Endothelial cell of umbilical vein (primary cell): ENCODE data around the gene SLC12A3. TPM values are rescaled to one million over a fixed set of nuclear protein-coding genes. Genes with fewer than 3 reads are reported as not detected.

ENCODE experiments used
- BruUV-seq: library from RNA; stranded (reverse); fragments of 400-500 nt; replicated peaks from 2 replicates; lab custom pipeline; 2021; lab: Mats Ljungman, UMichigan
- CTCF ChIA-PET: fragments of 300-600, 350-600 bp; sonication (Branson Sonifier 250); formaldehyde crosslinking; loops from one replicate; lab custom pipeline; 2021; ENCODE audit warnings: antibody characterized with exemption, inconsistent platforms; lab: Charles Lee
- POLR2A ChIA-PET: fragments of 300-600, 350-600 bp; sonication (Branson Sonifier 250); formaldehyde crosslinking; loops from one replicate; lab custom pipeline; 2021; ENCODE audit warnings: antibody characterized with exemption, inconsistent platforms; lab: Charles Lee
- DNase-seq: peaks from one replicate; pipeline ENCODE4 v3.0.0-alpha.2; 2011; ENCODE audit warnings: low read depth, low spot score
- FAIRE-seq: peaks from 2 replicates; lab custom pipeline; 2011; peaks lifted over from hg19 to GRCh38; lab: Jason Lieb, UNC
- H2AFZ ChIP-seq: 2 replicates; pipeline ENCODE4 v1.6.0; 2012; ENCODE audit warnings: low read depth, low read length, control low read depth, inconsistent platforms
- H3K27ac ChIP-seq: 2 replicates; pipeline ENCODE4 v1.5.1; 2011; ENCODE audit warnings: low read depth, mild to moderate bottlenecking, control low read depth, low read length, moderate library complexity; ENCODE audit not compliant: insufficient read depth
- H3K27me3 ChIP-seq, 2 experiments: 2 replicates each; pipeline versions ENCODE4 v1.6.0 to v1.6.1; 2011; ENCODE audit warnings: low read length in 2 of 2, mixed read lengths in 1 of 2; ENCODE audit not compliant: control insufficient read depth in 2 of 2, insufficient read depth in 2 of 2
- H3K36me3 ChIP-seq, 2 experiments: 2 replicates in 1 of 2; 3 replicates in 1 of 2; pipeline ENCODE4 v1.5.1; 2011; ENCODE audit warnings: low read length in 2 of 2, mild to moderate bottlenecking in 1 of 2, moderate library complexity in 1 of 2; ENCODE audit not compliant: control insufficient read depth in 2 of 2, insufficient read depth in 2 of 2; ENCODE audit errors: extremely low read depth in 1 of 2
- H3K4me1 ChIP-seq: 3 replicates; pipeline ENCODE4 v1.5.1; 2011; ENCODE audit warnings: mild to moderate bottlenecking, low read length; ENCODE audit not compliant: control insufficient read depth, insufficient read depth; ENCODE audit errors: extremely low read depth
- H3K4me2 ChIP-seq: 2 replicates; pipeline ENCODE4 v1.6.1; 2011; ENCODE audit warnings: low read length, control low read depth, mixed read lengths; ENCODE audit not compliant: insufficient read depth
- H3K4me3 ChIP-seq, 3 experiments: fragments of 200-600 bp in 1 of 3; sonication (generic), shearing (Covaris generic) in 1 of 3; replicated peaks in 1 of 3; 2 replicates each; pipeline ENCODE4 v1.5.1; 2011 to 2016; ENCODE audit warnings: control low read depth in 3 of 3, low read length in 3 of 3, mild to moderate bottlenecking in 2 of 3, inconsistent platforms in 1 of 3, low read depth in 1 of 3, moderate library complexity in 1 of 3; ENCODE audit not compliant: insufficient read depth in 1 of 3
- H3K79me2 ChIP-seq: 2 replicates; pipeline ENCODE4 v1.6.0; 2012; ENCODE audit warnings: low read length, inconsistent platforms; ENCODE audit not compliant: control insufficient read depth, insufficient read depth
- H3K9ac ChIP-seq: replicated peaks from 2 replicates; pipeline ENCODE3; 2011; ENCODE audit warnings: low read length, control low read depth; ENCODE audit not compliant: insufficient read depth; ENCODE audit errors: extremely low read depth
- H3K9me1 ChIP-seq: replicated peaks from 3 replicates; pipeline ENCODE4 v1.6.0; 2011; ENCODE audit warnings: mild to moderate bottlenecking, low read length; ENCODE audit not compliant: control insufficient read depth, insufficient read depth; ENCODE audit errors: extremely low read depth
- H3K9me3 ChIP-seq: replicated peaks from 2 replicates; pipeline ENCODE4 v1.5.1; 2012; ENCODE audit warnings: low read length, inconsistent platforms; ENCODE audit not compliant: control insufficient read depth, insufficient read depth
- H4K20me1 ChIP-seq: replicated peaks from 2 replicates; pipeline ENCODE3; 2011; ENCODE audit warnings: mild to moderate bottlenecking, low read length; ENCODE audit not compliant: control insufficient read depth, insufficient read depth; ENCODE audit errors: extremely low read depth
- EZH2 ChIP-seq: IDR thresholded peaks from 2 replicates; pipeline ENCODE4 v1.6.1; 2012; ENCODE audit warnings: borderline replicate concordance, low read depth, mild to moderate bottlenecking, moderate library complexity, low read length, inconsistent platforms; ENCODE audit not compliant: severe bottlenecking
- FOS ChIP-seq: IDR thresholded peaks from 2 replicates; pipeline ENCODE4 v1.6.1; 2011; ENCODE audit warnings: mild to moderate bottlenecking, low read length, moderate library complexity, borderline replicate concordance; ENCODE audit not compliant: insufficient read depth
- GATA2 ChIP-seq: IDR thresholded peaks from 2 replicates; pipeline ENCODE4 v1.7.0; 2011; ENCODE audit warnings: low read depth, mild to moderate bottlenecking, moderate library complexity, mixed read lengths, low read length; ENCODE audit not compliant: insufficient read length, insufficient read depth
- JUN ChIP-seq: IDR thresholded peaks from 2 replicates; pipeline ENCODE4 v1.6.1; 2011; ENCODE audit warnings: borderline replicate concordance, low read depth; ENCODE audit not compliant: insufficient read length, insufficient read depth
- MYC ChIP-seq: IDR thresholded peaks from one replicate; pipeline ENCODE4 v1.6.1; 2011; ENCODE audit warnings: mild to moderate bottlenecking, low read depth, low read length
- POLR2A ChIP-seq: IDR thresholded peaks from 2 replicates; pipeline ENCODE4 v1.6.1; 2012; ENCODE audit warnings: low read depth, mild to moderate bottlenecking, control low read depth, low read length
- POLR2AphosphoS5 ChIP-seq: IDR thresholded peaks from 2 replicates; pipeline ENCODE4 v1.6.1; 2012; ENCODE audit warnings: low read depth, mild to moderate bottlenecking, control low read depth, low read length, moderate library complexity; ENCODE audit not compliant: insufficient read depth
- dilution Hi-C: fragments of 300-500 bp; cut with MboI; formaldehyde crosslinking; loops from one replicate; pipeline ENCODE4 v1.15.0; 2019; ENCODE audit warnings: low sequenced_read_pairs; ENCODE audit not compliant: extremely low pct_ligation_motif_present
- intact Hi-C: fragments of 100-400 bp; cut with micrococcal nuclease; formaldehyde crosslinking; loops from one replicate; pipeline ENCODE4 v1.10.0; 2022
- polyA plus RNA-seq, 4 experiments: library from polyadenylated mRNA; depleted of rRNA in 3 of 4; stranded (reverse) in 3 of 4; unstranded in 1 of 4; fragments of >200 nt; gene quantifications; 2 replicates each; pipeline versions ENCODE4 v1.2.1 to v1.2.3, GENCODE V29; 2011 to 2012; ENCODE audit warnings: missing spikeins in 1 of 4
- total RNA-seq: library from RNA; stranded (reverse); gene quantifications from 2 replicates; pipeline ENCODE4 v1.2.3, GENCODE V29; 2021
- TF ChIP-seq, protein P1 (sequence below): IDR thresholded peaks from 2 replicates; pipeline ENCODE4 v1.6.1; 2011; ENCODE audit not compliant: insufficient read depth, insufficient read length
- TF ChIP-seq, protein P2 (sequence below), 2 donors: IDR thresholded peaks; 1 replicate in 1 of 2; 2 replicates in 1 of 2; pipeline ENCODE4 v1.5.1; 2011; ENCODE audit warnings: low read length in 2 of 2, mild to moderate bottlenecking in 2 of 2, moderate library complexity in 2 of 2, control low read depth in 1 of 2, inconsistent platforms in 1 of 2, low read depth in 1 of 2; ENCODE audit not compliant: insufficient read depth in 1 of 2; ENCODE audit errors: extremely low read depth in 1 of 2

SLC12A3 gene
- total and polyA plus RNA-seq, 2 donors (not counting 3 experiments of a cell fraction or from before 2014, with no cell fraction given), result not detected

DNA sequence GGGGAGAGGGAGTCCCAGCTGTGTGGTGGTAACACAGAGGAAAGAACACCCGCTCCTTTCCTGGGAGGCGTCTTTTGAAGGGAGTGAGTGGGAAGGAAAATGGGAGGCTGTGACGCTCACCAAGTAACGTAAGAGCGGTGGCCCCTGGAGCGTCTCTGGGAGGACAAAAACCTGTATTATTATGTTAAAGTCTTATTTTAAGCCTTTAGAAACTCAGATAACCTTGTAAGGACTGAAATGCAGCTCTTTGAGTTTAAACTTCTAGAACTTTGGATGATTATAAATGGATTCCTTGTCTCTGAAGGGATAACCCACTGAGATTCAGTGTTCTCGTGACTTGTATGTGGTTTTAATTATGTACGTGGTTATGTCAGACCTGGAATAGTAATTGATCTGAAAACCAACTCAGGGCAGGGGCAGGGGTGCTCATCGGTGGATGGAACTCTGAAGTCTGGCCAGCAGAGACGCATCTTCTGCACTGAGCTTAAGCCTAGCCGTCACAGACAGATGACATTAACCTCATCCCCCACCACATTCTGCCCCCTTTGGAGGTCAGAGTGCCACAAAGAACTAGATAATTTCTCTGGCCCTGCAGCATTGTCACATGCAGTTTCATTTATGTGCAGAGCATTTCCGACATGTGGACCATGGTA is 41.8 kb upstream of the SLC12A3 start:
- no TSS peak for BruUV-seq

More for the DNA sequence above, 41.8 kb upstream of the SLC12A3 start:
- no peaks in the 10 kb centered on the region for H3K27me3 ChIP-seq
- no peaks in the 10 kb centered on the region for H3K79me2 ChIP-seq
- H3K9me3 ChIP-seq, result no peaks in the 10 kb centered on the region
- H4K20me1 ChIP-seq, result no peaks in the 10 kb centered on the region
- H3K27ac ChIP-seq, result no peak overlapping the region
- no peak overlapping the region for H3K4me2 ChIP-seq
- H2AFZ ChIP-seq, result no peak overlapping the region
- intact Hi-C loops, result no loop called here
- H3K36me3 ChIP-seq, result peaks cover 2 to 4% of the 10 kb centered on the region in 2 experiments
- ChIA-PET POLR2A (no interaction called here), CTCF (interaction anchor here (1.2 kb wide), 1 partner anchor 9 kb away, joined by 3 read pairs; no protein-coding TSS in a partner anchor)
- DNase-seq, result no peak
- no peak for FAIRE-seq
- no peaks in the 10 kb centered on the region for H3K9me1 ChIP-seq
- H3K4me1 ChIP-seq, result no peaks in the 10 kb centered on the region
- no peak overlapping the region for H3K4me3 ChIP-seq
- no peak overlapping the region for H3K9ac ChIP-seq
- dilution Hi-C loops, result no loop called here
- TF ChIP-seq EZH2 (no peak), GATA2 (no peak), POLR2AphosphoS5 (no peak), POLR2A (no peak), MYC (no peak), FOS (no peak), JUN (no peak)
- TF ChIP-seq, protein P1, sequence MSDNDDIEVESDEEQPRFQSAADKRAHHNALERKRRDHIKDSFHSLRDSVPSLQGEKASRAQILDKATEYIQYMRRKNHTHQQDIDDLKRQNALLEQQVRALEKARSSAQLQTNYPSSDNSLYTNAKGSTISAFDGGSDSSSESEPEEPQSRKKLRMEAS, result no peak
- TF ChIP-seq, protein P2, sequence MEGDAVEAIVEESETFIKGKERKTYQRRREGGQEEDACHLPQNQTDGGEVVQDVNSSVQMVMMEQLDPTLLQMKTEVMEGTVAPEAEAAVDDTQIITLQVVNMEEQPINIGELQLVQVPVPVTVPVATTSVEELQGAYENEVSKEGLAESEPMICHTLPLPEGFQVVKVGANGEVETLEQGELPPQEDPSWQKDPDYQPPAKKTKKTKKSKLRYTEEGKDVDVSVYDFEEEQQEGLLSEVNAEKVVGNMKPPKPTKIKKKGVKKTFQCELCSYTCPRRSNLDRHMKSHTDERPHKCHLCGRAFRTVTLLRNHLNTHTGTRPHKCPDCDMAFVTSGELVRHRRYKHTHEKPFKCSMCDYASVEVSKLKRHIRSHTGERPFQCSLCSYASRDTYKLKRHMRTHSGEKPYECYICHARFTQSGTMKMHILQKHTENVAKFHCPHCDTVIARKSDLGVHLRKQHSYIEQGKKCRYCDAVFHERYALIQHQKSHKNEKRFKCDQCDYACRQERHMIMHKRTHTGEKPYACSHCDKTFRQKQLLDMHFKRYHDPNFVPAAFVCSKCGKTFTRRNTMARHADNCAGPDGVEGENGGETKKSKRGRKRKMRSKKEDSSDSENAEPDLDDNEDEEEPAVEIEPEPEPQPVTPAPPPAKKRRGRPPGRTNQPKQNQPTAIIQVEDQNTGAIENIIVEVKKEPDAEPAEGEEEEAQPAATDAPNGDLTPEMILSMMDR (IDR thresholded peaks at IDR 0.05; ENCODE audit: extremely low read depth in 1 of 2, insufficient read depth in 1 of 2, low read depth in 1 of 2, low read length in 2 of 2), result no peak
